Activated T-cell treated with anti-CD3 and anti-CD28 coated beads, Interleukin-2, amount 50 U/mL, for 1 hour (primary cell): ENCODE results near the gene ABTB2.

Experiments used
- DNase-seq: peaks from one replicate; pipeline ENCODE4 v3.0.0-alpha.2; 2020

The ABTB2 gene

DNA sequence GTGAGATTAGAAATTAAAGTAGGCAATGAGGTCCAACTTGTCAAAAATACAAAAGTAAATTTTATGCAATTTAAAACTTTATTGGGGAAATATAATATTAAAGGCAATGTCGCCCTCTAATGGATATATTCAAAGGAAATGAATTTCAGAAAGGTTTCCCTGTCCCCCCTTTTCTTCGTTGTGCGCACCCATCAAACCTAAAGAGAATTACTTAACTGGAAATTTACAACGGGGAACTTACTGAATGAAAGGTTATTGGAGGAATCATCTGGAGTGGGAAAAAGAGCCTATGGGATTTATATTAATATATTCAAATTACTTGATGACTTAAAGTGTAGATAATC is 1.7 kb upstream of the ABTB2 start:
- no peak for DNase-seq

DNA sequence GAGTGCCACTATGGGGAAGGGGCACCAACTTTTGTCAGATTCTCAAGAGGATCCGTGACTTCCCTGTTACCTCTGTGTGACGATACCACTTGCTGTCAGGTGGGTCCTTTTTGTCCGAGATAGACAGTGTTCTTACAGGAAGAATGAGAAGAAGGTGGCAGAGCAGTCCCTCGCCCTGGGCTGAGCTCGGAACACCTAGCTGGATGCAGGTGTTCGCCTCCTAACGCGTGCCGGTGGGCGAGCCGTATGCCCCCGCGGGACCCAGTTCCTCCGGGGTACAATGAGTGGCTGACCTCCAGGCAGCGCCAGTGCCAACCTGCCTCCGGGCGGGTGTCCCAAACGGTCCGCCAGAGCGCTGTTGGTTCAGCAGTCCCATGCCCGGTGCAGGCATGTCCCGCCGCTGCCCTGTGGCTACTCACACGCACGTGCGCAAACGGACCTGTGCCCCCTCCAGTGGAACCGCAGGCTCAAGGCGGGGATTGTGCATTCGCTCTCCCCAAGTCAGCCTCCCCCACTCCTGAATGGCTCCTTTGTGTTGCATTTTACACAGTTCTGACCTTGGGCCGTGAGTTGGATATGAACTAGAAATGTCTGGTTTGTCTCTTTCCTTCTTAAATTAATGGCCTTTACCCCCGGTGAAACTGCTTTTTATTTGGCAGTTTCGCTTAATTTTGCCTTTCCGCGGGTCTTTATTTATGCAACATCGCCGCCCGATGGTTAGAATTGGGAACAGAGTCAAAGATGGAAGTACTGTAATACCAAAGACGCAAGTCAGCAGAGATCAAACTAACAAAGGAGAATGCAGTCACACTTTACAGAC is 1.1 kb upstream of the ABTB2 start:
- DNase-seq: peak; percentile 74

DNA sequence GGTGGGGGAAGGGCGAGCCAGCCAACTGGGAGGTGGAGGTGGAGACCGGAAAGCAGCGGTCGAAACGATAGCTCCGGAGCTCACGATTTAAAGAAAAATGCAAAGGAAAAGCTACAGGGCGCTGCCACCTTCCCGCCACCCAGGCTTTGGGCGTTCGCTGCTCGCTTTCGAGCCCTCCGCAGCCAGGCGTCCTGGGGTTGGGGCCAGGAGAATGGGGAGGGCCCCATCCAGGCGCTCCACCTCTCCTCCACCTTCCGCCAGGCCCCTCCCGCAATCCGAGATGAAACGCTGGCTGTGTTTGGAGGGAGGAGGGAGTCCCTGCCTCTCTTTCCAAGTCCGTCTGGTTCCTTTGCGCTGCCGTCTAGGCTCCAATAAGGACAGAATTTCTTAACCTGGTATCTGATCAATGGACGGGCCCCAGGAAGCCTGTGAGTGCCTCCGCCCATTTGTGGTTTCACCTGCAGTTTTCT is 483 bp upstream of the ABTB2 start:
- DNase-seq: no peak

DNA sequence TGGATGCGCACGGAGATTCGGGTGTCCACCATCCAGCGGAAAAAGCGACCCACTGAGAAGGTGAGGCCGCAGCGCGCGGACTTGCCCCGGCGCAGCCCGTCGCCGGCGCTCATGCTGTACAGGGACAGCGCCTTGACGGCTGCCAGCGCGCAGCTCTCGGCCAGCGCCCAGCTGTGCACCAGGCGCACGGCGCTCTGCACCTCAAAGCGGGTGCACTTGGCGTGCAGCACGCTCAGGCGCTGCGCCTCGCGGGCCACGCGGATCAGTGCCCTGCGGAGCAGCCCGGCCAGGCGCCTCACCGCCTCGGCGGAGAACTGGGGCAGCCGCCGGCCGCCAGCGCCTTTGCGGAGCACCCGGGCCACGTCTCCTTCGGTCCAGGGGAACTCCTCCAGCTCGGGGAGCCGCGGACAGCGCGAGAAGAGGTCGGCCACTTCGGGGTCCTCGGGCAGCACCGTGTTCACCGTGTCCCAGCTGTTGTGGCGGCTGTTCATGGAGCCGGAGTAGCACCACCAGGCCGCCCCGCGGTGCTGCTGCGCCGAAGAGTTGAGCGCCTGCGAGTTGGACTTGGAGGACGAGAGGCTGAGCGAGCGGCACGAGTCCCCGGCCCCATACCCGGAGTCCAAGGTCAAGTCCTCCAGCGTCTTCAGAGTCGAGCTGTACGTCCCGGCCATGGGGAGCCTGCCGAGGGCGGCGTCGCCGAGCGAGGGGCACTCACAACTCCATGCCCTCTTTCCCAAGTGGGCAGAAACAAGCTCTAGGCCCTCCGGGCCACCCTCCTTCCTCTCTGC is 703 bp downstream of the ABTB2 start:
- peak; percentile 65 for DNase-seq

DNA sequence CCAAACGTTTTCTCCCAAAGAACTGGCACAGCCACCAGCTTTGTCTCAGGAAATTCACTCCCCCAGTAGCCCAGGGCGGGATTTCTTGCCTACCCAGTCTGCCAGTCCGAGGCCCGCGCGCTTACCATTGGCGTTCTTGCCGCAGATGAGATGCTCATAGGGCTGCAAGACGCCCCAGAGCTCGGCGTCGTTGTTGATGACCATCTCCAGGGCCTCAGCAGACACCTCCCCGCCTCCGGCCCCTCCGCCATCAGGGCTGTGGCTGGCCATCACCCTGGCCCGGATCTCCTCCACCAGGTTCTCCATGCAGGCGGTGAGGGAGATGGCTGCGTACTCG is 1.3 kb downstream of the ABTB2 start:
- no peak for DNase-seq

DNA sequence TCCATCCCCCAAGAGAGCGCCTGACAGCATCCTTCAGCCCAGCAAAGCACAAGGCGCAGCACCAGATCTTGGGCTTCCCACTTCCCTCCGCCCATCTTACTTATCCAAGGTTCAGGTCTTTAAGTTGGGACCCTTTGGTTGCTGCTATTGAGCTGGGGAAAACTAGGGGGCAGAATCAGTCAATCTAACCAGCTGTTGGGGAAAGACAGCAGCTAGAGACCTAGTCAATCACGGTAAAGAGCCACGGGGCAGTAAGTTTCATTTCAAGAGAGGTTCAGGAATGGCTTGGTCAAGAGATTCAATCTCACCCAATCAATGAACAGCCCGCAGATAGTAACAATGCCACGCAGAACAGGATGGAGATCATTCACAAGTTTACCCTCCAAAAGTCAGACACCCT is 1.7 kb downstream of the ABTB2 start:
- DNase-seq: no peak

DNA sequence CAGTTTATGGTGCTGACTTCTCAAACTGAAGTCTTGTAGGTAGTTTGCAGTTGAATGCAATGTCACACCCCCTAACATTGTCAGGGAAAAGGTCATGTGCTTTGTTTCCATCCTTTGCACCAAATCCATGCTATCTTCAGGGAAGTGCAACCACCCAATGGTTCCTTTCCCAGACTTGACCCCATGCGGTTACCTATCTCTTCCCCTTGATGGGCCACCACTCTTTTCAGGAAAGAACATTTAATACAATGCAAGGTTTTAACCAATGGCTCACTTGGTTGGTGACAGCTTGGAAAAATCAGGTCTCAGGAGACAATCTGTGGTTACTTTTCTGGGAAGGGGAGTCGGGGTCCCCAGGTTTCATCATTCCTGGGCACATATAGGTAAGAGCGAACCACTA is 2.1 kb downstream of the ABTB2 start:
- no peak for DNase-seq

DNA sequence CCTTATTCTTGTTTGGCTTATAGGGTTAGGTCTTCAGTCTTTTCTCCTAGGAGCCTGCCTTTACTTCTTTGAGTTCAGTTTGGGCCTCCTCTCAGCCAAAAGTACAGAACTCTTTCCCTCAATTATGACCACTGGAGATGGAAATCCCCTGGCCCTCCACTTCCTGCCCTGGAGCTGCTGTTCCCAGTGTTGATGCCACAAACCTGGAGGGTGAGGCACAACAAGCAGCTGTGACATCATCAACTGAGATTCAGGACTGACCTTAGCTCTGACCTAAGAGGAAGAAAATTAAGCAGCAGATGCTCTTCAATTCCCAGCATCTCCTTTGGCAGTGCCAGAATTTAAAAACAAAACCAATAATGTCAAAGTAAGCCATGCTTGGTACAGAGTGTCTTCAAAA is 3.0 kb downstream of the ABTB2 start:
- DNase-seq: no peak

DNA sequence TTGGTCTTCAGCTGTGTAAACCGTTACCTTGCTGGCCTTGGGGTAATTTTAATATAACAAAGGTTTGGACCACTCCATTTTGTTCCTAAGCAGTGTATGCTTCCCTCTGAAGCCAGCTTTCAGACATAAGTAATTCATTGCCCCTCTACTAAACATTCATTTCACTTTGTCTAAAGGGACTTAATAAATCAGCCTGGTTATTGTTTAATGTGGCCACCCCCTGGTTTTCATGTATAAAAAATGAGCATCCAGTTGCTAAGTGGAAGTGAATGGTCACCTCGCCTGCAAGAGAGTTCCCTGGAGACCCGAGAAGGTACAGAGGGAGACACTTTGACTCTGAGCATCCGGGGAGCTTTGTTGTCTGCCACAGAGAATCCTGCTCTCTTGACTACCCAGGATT is 3.9 kb downstream of the ABTB2 start:
- DNase-seq: no peak

DNA sequence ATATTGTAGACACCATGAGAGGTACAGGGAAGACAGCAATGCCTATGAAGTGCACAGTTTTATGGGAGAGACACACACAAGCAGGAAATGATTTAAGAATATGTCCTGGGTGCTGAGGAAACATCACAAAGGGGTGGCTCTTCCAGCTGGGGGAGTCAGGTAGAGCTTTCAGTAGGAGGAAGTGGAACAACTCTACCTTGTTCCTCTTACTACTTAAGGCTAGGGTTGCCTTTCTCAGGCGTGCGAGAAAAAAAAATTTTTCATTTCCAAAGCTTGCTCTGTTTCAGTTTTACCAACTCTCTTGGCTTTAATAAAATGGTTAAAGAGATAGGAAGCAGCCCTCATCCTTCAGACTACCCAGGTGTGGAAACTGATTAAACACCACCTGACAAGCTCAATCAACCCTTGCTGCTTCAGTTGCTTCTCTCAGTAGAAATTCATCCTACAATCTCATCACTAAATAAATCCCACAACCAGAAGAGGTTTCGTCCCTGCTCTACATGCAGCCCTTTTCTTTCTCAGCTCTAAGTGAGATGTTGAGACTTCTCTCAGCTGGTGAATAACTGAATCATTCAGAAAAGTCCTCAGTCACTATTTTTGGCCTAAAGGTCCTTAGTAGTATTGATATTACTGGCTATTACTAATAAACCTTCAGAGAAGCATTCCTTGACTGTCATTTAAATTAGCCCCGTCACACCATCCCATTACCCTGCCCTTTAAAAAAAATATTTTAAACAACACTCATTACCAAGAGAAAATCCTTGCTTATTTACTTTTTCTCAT is 5.9 kb downstream of the ABTB2 start:
- no peak for DNase-seq

DNA sequence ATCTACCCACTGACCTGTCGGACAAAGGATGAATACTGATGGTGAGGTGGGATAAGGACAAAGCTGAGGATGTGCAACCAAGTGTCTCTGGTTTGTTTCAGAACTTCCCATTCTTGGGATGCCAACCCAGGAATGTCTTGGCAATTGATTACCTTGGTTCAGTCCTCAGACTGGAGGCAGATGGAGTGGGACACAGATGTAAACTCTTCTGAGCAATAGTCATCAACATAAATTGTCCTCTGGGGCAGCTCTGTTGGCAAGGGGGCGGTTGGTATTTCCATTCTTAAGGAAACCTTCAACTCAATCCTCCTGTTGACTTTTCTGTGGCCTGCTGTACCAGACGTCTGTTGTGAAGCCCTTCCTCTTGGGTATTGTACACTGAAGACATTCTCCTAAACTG is 6.8 kb downstream of the ABTB2 start:
- DNase-seq: no peak

DNA sequence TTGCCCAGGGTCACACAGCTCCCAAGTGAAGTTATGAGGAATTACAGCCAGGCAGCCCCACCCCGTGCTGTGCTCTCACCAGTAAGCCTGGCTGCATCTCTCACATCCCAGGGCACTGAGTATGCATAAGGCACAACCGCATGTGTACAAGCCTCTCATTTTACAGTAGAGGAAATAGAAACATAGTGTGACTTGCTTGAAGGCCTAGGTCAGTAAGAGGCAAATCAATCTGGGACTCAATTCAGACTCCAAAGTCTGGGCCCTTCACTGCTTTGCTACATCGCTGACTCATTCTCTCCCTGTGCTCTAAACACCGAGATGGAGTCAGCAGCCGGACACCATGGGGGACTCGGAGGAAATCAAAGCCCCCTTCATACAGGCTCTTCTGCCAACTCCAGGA is 7.9 kb downstream of the ABTB2 start:
- DNase-seq: no peak

DNA sequence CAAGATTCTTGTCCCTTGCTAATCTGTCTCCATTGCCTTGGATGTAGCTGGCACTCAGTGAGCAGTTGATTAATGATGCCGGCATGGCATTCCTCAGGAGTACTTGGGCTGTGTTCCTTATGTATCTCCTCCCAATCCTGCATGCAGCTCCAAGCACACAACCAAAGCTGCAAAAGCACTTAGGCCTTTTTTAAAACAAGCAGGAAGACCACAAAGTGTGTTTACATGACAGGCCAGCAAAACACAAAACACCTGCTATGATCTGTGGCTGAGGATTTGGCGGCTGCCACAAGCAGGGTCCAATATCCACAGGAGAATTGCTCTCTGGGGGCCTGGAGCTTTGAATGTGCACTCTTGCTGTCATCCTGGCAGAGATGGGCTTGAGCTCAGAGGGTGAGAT is 8.9 kb downstream of the ABTB2 start:
- no peak for DNase-seq

DNA sequence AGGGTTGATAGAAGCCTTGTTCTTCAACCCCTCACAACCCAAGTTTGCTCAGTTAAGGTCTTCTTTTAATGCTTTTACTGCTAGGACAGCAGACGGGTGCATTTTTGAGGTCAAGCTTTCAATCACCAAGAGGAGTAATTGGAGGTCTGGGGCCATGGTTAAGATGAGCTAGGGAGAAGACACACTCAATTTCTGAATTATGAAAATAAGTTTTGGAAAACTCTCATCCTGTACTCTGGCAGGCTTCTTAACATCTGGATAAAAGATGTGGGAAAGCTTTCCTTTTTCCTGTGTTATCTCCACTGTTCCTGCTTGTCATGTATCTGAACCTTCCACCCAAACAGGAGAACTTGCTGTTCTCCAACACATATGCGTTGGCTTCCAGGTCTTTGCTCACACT is 9.7 kb downstream of the ABTB2 start:
- DNase-seq: no peak

DNA sequence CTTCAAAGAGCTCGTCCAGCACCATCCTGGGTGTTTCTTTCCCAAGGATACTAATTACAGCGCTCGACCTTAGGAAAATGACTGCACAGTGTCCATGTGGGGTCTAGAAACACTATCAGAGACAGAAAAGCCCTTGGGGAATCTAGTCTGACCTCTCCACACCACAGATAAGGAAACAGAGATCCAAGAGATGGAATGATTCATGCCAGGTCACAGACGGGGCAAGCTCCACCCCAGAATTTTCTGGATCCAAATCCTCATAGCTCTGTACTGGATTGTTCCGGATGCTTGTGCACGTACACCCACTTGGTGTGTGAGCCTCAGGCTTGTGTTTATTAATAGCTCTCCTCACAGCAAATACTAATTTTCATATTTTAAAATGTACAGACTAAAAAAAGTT is 11.3 kb downstream of the ABTB2 start:
- no peak for DNase-seq

DNA sequence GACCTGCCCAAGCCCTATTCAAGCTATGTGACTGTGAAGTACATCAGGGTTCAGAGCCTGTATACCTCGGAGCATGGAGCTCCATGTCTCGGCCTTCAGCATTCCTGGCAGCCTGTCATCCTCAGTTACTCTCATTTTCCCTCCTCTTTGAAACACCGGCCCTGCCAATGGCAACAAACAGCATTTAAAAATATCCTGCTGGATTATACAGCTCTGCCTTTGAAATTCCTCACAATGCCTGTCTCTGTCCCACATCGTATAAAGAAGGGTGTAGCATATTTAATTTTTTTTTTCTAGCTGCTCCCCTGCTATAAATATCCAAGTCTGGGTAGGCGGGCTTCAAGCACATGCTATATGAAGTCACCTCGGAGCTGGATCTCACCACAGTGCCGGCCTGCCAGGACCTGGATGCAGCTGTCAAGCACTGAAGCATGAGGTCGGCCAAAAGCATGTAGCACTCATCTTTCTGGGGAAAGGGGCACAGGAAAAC is 11.8 kb downstream of the ABTB2 start:
- DNase-seq: no peak

DNA sequence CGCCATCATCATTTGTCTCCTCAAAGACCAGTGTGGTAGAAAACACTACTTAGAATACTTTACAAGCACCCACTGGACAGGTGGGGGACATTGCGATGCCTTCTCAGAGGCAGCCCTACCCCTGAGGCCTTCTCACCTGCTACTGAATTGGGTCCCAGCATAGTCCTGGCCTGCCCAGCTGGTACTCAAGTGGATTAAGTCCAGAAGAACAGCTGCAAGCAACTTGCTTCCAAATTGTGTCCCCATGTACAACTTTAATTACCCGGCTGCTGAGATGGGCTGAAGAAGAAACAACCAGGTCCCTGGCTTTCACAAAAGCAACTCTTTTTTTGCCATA is 12.3 kb downstream of the ABTB2 start:
- DNase-seq: no peak

DNA sequence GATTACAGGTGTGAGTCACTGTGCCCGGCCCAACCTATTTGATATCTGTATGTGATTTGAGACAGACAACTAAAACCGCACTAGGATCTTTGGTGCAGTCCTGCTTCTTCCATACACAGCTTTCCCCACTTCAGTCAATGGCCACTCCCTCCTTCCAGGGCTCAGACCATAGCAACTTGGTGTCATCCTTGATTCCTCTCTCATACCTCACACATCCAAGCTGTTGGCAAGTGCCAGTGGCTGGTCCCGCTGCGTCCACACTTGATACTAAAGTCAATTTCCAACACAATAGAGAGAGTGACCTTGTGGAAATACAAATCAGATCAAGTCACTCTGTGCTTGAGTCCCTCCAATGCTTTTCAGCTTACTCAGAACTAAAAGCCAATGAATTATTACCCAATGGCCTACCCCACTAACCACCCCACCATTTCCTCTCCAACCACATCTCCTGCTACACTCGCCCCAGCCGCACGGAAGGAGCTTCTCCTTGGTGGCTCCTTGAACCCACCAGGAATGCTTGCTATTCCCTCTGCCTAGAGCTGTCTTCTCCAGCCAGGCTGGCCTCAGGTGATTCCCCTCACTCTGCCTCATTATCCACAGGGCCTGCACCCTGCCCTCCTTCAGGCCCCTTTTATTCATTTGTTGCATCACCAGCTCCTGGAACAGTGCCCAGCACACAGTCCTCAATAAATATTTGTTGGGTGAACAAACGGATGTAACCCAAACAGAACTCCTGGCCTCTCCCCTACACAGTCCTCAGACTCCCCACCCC is 12.9 kb downstream of the ABTB2 start:
- DNase-seq: no peak

DNA sequence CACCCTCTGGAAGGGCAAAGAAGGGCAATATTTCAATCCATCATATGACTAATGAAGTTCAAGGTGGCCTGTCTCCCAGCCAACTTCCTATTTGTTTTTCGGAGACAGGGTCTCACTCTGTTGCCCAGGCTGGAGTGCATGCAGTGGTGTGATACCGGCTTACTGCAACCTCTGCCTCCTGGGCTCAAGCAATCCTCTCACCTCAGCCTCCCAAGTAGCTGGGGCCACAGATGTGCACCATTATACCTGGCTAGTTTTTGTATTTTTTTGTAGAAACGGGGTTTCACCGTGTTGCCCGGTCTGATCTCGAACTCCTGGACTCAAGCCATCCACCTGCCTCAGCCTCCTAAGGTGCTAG is 13.4 kb downstream of the ABTB2 start:
- no peak for DNase-seq

DNA sequence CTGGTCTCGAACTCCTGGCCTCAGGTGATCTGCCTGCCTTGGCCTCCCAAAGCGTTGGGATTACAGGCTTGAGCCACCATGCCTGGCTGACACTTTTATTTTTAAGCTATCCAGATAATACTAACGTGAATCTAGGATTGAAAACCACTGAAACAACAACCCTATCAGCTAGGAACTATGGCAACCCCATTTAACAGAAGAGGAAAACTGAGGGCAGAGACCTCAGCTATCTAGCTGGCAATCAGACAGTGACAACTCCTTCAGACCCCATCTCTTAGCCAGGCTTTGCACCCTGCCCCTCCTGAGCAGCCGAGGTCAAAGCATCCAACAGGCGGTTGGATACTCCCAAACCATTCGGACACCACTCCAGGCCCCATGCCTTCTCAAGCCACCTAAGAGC is 14.1 kb downstream of the ABTB2 start:
- DNase-seq: no peak

DNA sequence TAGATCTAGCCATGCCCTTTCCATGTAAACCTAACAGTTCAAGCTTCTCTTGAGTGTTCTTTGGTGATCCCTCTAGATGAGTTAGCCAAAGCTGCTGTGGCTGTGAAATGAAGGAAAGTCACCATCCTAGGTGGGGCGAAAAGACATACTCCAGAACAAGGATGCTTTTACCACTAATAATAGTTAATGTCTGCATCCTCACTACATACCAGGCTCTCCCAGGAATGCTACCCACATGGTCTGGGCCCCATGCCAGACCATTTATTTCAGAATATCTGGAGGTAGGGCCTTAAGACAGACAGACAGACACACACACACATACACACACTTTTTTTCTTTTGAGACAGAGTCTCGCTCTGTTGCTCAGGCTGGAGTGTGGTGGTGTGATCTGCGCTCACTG is 14.7 kb downstream of the ABTB2 start:
- no peak for DNase-seq

DNA sequence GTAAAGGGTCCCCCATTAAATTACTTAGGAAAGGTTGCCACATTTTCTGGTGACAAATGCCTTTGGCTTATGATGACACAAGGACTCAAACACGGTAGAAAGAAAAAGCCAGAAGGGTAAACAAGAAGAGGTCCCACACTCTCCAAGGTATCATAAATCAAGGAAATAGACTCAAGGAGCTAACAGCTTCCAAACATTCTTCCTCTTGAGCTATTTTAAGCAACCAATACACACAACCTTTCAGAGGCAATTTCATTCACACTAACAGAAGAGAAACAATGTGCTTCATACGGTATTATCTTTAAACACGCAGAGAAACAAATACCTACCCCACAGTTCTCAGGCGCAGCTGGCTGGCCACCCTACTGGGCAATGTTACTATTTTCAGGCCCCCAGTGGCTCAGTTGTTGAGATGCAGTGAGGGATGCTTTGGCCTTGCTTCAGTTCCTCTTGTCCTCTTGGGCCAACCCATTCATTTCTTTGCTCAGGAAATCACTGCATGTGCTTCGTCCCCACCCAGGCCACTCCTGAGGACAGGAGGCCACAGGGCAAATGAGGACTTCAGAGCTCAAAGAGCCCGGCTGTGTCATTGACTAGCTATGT is 15.8 kb downstream of the ABTB2 start:
- no peak for DNase-seq

DNA sequence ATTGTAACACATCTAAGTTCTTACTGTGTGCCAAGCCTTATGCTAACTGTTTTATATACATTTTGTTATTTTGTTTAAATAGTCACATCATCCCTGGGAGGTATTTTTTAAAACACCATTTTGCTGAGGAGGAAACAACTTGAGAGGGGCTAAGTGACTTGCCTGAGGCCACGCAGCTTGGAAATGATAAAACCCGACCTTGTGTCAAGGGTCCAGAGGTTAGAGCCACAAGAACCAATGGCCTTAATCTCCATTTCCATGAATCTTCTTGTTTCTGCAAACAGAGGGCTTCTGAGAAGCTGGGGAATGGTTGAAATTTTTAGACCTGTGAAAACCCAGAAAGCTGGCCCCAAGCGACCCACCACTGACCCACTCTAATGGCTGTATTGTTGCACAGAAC is 16.7 kb downstream of the ABTB2 start:
- DNase-seq: no peak
